Activated effector memory CD4-positive, alpha-beta T cell treated with Interleukin-2 at 50 U/mL for 16 hours (primary cell): ENCODE data around the gene KRTAP1-4.
"Not testable (repeated sequence)": the region's sequence is repeated elsewhere in the genome, so short reads cannot be mapped to it uniquely, and the experiment has no call there.

Experiments used
- DNase-seq: peaks from one replicate; pipeline ENCODE4 v3.0.0-alpha.2; 2020

Gene KRTAP1-4

GRCh38 chr17:41046735-41047465 lies 16.9 kb upstream of the KRTAP1-4 start, which contains the start of gene KRTAP2-1:
Gene KRTAP2-1, minus strand, starts transcription at chr17:41047316. Its CDS starts 49 bp downstream, at chr17:41047267.
- not testable (repeated sequence) for DNase-seq

- no peak for DNase-seq
These were observed 13.0 kb upstream of the KRTAP1-4 start for GRCh38 chr17:41042953-41043352.

- DNase-seq: not testable (repeated sequence)
These were observed 11.0 kb upstream of the KRTAP1-4 start, which contains the start of gene KRTAP1-1 for GRCh38 chr17:41040783-41041571. Gene KRTAP1-1, minus strand, starts transcription at chr17:41041450. Its CDS starts 53 bp downstream, at chr17:41041397.

GRCh38 chr17:41037853-41038350 lies 7.9 kb upstream of the KRTAP1-4 start:
- DNase-seq: no peak

- DNase-seq: not testable (repeated sequence)
These were observed 4.4 kb upstream of the KRTAP1-4 start, which contains the start of gene KRTAP1-3 for GRCh38 chr17:41034346-41034935. Gene KRTAP1-3, minus strand, starts transcription at chr17:41034874. Its CDS starts 53 bp downstream, at chr17:41034821.

- no peak for DNase-seq
These were observed 3.1 kb downstream of the KRTAP1-4 start, which contains the start of gene KRTAP1-5 for GRCh38 chr17:41026715-41027471. Gene KRTAP1-5, minus strand, starts transcription at chr17:41027208. Its CDS starts 53 bp downstream, at chr17:41027155.

GRCh38 chr17:41024697-41025096 lies 5.3 kb downstream of the KRTAP1-4 start:
- DNase-seq: no peak

- DNase-seq: no peak
These were observed 9.7 kb downstream of the KRTAP1-4 start for GRCh38 chr17:41020336-41020735.

- no peak for DNase-seq
These were observed 10.6 kb downstream of the KRTAP1-4 start for GRCh38 chr17:41019415-41019814.

GRCh38 chr17:41018541-41018940 lies 11.5 kb downstream of the KRTAP1-4 start:
- DNase-seq: no peak

- no peak for DNase-seq
These were observed 13.3 kb downstream of the KRTAP1-4 start for GRCh38 chr17:41016578-41017215.

GRCh38 chr17:41015454-41015853 lies 14.5 kb downstream of the KRTAP1-4 start:
- DNase-seq: no peak

GRCh38 chr17:41013606-41014005 lies 16.4 kb downstream of the KRTAP1-4 start:
- no peak for DNase-seq

GRCh38 chr17:41013181-41013580 lies 16.8 kb downstream of the KRTAP1-4 start:
- DNase-seq: no peak

GRCh38 chr17:41012326-41013120 lies 17.5 kb downstream of the KRTAP1-4 start:
- DNase-seq: no peak

GRCh38 chr17:41010441-41010840 lies 19.6 kb downstream of the KRTAP1-4 start:
- DNase-seq: no peak

GRCh38 chr17:41009936-41010335 lies 20.1 kb downstream of the KRTAP1-4 start:
- DNase-seq: no peak

GRCh38 chr17:41009301-41009760 lies 20.7 kb downstream of the KRTAP1-4 start:
- DNase-seq: no peak

- DNase-seq: no peak
These were observed 21.2 kb downstream of the KRTAP1-4 start, which contains the start of gene KRTAP3-1 for GRCh38 chr17:41008811-41009210. Gene KRTAP3-1, minus strand, starts transcription at chr17:41009128. Its CDS starts 54 bp downstream, at chr17:41009074.

- no peak for DNase-seq
These were observed 25.6 kb downstream of the KRTAP1-4 start for GRCh38 chr17:41004397-41004796.

- DNase-seq: no peak
These were observed 26.1 kb downstream of the KRTAP1-4 start for GRCh38 chr17:41003926-41004325.
